ENCODE measurements around the gene NAGS.
A peak's percentile ranks its signal among the peaks of the same experiment; 100 is the strongest.
"Not testable (repeated sequence)": the region's sequence is repeated elsewhere in the genome, so short reads cannot be mapped to it uniquely, and the experiment has no call there.

NAGS gene, protein sequence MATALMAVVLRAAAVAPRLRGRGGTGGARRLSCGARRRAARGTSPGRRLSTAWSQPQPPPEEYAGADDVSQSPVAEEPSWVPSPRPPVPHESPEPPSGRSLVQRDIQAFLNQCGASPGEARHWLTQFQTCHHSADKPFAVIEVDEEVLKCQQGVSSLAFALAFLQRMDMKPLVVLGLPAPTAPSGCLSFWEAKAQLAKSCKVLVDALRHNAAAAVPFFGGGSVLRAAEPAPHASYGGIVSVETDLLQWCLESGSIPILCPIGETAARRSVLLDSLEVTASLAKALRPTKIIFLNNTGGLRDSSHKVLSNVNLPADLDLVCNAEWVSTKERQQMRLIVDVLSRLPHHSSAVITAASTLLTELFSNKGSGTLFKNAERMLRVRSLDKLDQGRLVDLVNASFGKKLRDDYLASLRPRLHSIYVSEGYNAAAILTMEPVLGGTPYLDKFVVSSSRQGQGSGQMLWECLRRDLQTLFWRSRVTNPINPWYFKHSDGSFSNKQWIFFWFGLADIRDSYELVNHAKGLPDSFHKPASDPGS

GRCh38 chr17:44004077-44004760, at the start of gene NAGS:
NAGS (plus strand) TSS chr17:44004622; CDS start chr17:44004664, 42 bp downstream.
- DNase-seq = no peak

DNA sequence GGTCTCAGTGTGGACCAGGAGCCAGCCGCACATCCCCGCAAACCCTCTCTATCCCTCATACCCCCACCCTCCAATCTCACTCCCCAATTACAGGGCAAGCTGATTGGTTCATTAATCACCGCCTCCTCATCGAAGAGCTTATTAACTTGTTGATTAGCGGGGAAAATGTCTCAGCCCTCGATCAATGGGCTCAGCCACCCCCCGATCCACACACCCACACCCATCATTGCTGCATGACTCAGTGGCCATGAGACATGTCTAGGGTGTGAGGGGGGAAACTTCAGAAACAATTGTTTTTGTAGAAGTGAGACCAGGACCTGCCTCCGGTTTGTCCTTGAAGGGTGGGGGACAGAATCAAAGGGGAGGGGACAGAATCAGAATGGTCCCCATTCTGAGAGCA, 48.2 kb upstream of the NAGS start:
- DNase-seq = no peak

GRCh38 chr17:43958748-43959352, 45.6 kb upstream of the NAGS start:
- DNase-seq = no peak

GRCh38 chr17:43961292-43961691, 43.1 kb upstream of the NAGS start:
- DNase-seq = not testable (repeated sequence)

GRCh38 chr17:43961954-43962353, 42.5 kb upstream of the NAGS start:
- DNase-seq = no peak

DNA sequence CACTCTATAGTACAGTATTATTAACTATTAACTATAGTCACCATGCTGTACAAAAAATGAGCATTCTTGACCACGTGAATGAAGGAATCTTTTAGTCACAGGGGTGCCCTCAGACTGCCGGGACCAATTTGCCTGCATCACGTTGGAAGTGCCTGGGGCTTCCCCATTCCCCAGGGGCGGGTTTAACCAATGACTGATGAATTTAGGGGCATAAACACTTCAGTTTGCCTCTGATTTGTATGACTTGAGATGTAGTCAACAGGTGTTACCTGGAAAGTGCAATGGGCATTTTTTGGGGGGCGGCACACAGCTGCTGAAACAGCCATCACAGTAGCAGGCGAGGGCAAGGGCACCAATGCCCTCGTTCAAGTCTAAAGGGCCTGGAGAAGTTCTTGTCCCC, 41.9 kb upstream of the NAGS start:
- no peak for DNase-seq

DNA sequence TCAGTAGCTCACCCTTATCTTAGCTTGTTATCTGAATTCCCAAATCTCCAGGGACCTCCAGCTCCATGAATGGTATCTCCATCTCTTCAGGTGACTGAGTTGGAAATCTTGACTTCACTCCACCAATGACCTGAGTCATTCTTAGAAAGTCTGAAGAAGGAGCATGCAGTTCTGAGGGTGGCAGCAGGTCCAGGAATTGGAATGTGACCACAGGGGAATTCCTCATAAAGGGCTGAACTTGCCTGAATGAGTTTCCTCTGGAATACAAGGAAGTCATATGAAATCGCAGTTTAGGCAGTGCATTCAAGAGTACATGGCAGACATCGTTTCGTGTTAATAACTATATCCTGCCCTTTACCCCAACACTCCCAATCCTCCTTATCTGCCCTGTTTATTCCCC, 38.1 kb upstream of the NAGS start:
- no peak for DNase-seq

- DNase-seq = no peak
Measured at GRCh38 chr17:43967251-43967875, 37.1 kb upstream of the NAGS start.

DNA sequence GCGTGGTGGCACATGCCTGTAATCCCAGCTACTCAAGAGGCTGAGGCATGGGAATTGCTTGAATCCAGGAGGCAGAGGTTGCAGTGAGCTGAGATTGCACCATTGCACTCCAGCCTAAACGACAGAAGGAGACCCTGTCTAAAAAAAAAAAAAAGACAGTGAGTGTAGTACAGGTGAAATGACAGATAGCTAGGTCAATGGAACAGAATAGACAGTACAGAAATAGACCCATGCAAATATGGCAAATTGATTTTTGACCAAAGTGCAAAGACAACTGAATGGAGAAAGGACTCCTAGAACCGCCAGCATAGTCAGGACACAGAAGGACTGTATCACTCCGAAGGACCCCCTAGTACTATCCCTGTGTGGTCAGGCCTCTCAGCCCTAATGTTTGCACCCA, 34.1 kb upstream of the NAGS start:
- DNase-seq = no peak

DNA sequence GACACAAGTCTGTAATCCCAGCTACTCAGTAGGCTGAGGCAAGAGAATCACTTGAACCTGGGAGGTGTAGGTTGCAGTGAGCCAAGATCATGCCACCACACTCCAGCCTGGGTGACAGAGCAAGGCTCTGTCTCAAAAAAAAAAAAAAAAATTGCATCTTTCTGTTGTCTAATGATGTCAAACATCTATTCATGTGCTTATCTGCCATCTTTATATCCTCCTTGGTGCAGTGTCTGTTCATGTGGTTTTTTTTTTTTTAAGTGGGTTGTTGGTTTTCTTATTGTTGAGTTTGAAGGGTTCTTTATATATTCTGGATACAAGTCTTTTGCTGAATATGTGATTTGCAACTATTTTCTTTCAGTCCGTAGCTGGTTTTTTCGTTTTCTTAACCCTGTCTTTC, 33.0 kb upstream of the NAGS start:
- DNase-seq = not testable (repeated sequence)

DNA sequence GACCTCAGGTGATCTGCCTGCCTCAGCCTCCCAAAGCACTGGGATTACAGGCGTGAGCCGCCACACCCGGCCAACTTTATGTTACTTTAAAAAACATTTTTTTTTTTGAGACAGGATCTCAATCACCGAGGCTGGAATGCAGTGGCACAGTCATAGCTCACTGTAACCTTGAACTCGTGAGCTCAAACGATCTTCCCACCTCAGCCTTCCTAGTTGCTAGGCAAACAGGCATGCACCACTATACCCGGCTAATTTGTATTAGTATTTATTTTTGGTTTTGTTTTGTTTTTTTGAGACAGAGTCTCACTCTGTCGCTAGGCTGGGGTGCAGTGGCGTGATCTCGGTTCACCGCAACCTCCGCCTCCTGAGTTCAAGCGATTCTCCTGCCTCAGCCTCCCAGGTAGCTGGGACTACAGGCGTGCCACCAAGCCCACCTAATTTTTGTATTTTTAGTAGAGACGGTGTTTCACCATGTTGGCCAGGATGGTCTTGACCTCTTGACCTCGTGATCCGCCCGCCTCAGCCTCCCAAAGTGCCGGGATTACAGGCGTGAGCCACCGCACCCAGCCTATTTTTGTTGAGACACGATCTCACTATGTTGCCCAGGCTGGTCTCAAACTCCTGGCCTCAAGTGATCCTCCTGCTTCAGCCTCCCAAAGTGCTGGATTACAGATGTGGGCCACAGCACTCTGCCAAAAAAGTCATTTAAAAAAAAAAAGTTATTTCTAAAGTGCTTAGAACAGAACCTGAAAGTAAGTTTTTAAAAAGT, 31.8 kb upstream of the NAGS start:
- DNase-seq = not testable (repeated sequence)

DNA sequence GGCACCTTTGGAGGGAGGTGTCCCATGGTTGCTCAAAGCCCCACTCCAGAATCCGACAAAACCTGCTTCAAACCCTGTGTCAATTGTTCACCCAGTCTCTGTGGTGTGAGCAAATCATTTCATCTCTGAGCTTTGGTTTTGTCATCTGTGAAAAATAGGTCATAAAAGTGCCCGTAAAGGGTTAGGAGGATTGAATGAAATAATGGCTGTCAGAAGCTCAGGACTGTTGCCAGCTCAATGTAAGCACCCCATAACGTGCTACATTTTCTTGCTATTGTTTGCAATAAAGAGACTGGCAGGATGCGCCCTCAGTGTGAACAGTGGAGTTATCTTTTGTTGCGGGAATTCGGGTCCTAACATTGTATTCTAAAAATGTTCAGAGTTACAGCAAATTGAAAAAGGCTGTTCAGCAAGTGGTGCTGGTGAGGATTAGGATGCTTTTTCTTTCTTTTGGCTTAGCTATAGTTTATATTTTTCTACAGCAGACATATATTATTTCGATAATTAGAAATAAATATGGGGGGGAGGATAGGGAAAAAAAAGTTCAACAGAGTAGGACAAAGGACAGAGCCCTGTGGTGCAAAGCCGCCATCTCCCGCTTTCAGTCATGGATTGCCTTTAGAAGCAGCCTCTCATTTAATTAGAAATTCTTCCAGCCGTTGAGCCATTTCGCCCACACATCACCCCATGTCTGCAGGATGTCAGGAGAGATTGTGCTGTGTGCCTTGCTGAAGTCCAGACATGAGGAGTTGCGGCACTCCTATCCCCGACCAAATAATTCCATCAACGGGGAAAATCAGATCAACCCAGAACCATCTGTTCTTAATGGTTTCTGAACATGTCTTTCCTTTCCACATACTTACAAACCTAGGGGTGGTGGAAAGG, 29.8 kb upstream of the NAGS start:
- no peak for DNase-seq

DNA sequence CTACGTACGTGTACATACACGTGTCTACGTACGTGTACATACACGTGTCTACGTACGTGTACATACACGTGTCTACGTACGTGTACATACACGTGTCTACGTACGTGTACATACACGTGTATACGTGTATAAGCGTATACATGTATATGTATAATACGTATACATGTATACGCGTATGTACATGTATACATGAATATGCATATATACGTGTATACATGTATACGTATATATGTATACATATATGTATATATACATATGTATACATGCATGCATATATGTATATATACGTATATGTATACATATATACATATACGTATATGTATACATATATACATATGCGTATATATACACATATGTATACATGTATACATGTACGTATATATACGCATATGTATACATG, 28.5 kb upstream of the NAGS start:
- no peak for DNase-seq

DNA sequence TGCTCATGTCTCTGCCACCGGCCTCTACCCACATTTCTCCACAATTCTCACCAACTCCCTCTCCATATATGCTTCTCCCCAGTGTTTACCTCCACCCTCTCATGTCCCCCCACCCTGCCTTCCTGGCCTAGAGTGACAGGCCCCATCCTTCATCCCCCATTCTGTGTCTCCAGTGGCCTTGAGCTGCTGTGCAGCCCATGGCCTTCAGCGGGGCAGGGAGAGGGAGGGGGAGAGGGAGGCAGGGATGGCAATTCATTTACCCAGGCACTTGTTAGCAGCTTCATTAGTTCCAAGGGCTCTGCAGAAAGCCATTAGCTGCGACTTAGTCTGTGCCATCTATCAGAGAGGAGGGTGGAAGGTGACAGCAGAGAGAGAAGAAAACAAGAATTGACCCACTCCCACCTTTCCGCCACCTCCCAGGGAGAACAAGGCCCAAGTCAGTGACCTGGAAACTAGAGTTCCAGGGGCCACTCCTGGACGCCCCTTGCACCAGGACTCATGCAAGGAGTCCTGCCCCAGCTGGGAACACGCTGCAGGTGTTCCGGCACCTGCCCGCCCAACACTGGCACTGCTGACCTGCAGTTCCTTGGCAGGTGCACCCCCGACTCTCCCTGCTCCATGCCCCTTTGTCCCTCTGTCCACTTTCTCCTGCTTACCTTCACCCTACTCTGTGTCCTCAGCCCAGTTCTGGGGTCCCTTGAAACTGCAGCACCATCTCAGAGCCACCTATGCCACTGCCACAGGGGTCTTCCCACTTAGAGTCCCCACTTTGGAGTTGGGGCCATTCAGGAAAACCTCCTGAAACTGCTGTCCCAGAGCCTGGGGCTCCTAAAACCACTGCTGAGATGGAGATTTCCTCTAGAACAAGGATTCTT, 27.2 kb upstream of the NAGS start:
- no peak for DNase-seq

DNA sequence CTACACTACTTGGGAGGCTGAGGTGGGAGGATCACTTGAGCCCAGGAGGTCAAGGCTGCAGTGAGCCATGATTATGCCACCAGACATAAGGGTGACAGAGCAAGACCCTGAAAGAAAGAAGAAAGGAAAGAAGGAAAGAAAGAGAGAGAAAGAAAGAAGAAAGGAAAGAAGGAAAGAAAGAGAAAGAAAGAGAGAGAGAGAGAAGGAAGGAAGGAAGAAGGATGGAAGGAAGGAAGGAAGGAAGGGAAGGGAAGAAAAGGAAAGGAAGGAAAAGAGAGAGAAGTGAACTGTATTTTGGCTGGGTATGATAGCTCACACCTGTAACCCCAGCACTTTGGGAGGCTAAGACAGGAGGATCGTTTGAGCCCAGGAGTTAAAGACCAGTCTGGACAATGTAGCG, 26.3 kb upstream of the NAGS start:
- no peak for DNase-seq

GRCh38 chr17:43979011-43979410, 25.4 kb upstream of the NAGS start:
- peak; percentile 32 for DNase-seq

DNA sequence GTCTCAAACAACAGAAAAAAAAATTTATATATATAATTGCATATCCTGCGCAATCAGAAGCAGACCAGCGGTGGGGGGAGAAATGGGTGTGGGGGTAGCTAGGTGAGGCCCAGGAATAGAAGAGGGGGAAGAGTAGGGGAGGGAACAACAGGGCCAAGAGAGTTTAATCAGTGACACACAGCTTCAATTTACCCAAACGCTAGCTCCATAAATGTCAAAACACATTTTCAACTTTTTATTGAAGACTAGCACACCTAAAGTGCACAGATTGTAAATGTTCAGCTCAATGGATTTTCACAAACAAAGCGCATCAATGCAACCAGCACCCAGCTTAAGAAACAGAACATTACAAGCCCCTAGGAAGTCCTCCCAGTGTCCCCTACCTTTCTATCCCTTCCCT, 24.8 kb upstream of the NAGS start:
- no peak for DNase-seq

GRCh38 chr17:43982171-43982570, 22.3 kb upstream of the NAGS start:
- DNase-seq = no peak

- DNase-seq = no peak
Measured at GRCh38 chr17:43983196-43983514, 21.3 kb upstream of the NAGS start.

Data from fibroblast of upper back skin (primary cell).